Skeletal muscle tissue (tissue), 4 donors: Measurements from ENCODE around the gene FGF2. TPM values are rescaled to one million over a fixed set of nuclear protein-coding genes. Genes with fewer than 3 reads are reported as not detected.

Source experiments
- H3K27ac ChIP-seq: one replicate; pipeline ENCODE4 v1.7.0; 2013; ENCODE audit warnings: mild to moderate bottlenecking, low read depth, low read length, inconsistent platforms
- H3K27me3 ChIP-seq, 3 donors: one replicate each; pipeline ENCODE4 v1.7.0; 2013; ENCODE audit warnings: low read length in 3 of 3; ENCODE audit not compliant: control insufficient read depth in 3 of 3, insufficient read depth in 3 of 3
- H3K36me3 ChIP-seq, 3 donors: one replicate each; pipeline ENCODE4 v1.7.0; 2013; ENCODE audit warnings: low read length in 3 of 3; ENCODE audit not compliant: control insufficient read depth in 3 of 3, insufficient read depth in 3 of 3
- H3K4me1 ChIP-seq, 3 donors: one replicate each; pipeline ENCODE4 v1.7.0; 2013; ENCODE audit warnings: low read length in 3 of 3, mild to moderate bottlenecking in 3 of 3; ENCODE audit not compliant: control insufficient read depth in 3 of 3, insufficient read depth in 3 of 3
- H3K4me3 ChIP-seq, 3 donors: one replicate each; pipeline ENCODE4 v1.7.0; 2013; ENCODE audit warnings: low read length in 3 of 3
- H3K9ac ChIP-seq, 3 donors: one replicate each; pipeline ENCODE4 v1.7.0; 2013; ENCODE audit warnings: low read length in 3 of 3, mild to moderate bottlenecking in 3 of 3, moderate library complexity in 2 of 3, low read depth in 1 of 3
- H3K9me3 ChIP-seq, 3 donors: one replicate each; pipeline ENCODE4 v1.7.0; 2013; ENCODE audit warnings: low read length in 3 of 3; ENCODE audit not compliant: control insufficient read depth in 3 of 3
- total RNA-seq: library from RNA; depleted of rRNA; stranded (reverse); fragments of >200 nt; gene quantifications from one replicate; pipeline ENCODE4 v1.2.3, GENCODE V29; 2014
- donor health status: Osteomylitis.

The FGF2 gene
- total RNA-seq, 1 donor from 2014 or later: 8.4 TPM

GRCh38 chr4:122879001-122879400 is 52.4 kb downstream of the FGF2 start:
- Histone ChIP-seq H3K9me3 (no peaks in the 10 kb centered on the region), H3K4me1 (no peaks in the 10 kb centered on the region), H3K9ac (no peak overlapping the region), H3K36me3 (peaks cover 0 to 3% (median 0%) of the 10 kb centered on the region in 3 donors), H3K27me3 (no peaks in the 10 kb centered on the region), H3K4me3 (no peak overlapping the region), H3K27ac (no peak overlapping the region)

GRCh38 chr4:122882857-122883735 is 56.5 kb downstream of the FGF2 start:
- H3K9ac ChIP-seq: no peak overlapping the region
- H3K27ac ChIP-seq: no peak overlapping the region
- no peaks in the 10 kb centered on the region for H3K9me3 ChIP-seq
- no peaks in the 10 kb centered on the region for H3K4me1 ChIP-seq
- H3K27me3 ChIP-seq: no peaks in the 10 kb centered on the region
- H3K36me3 ChIP-seq: peaks cover 0 to 3% (median 0%) of the 10 kb centered on the region in 3 donors
- no peak overlapping the region for H3K4me3 ChIP-seq

- Histone ChIP-seq H3K9ac (no peak overlapping the region), H3K4me1 (no peaks in the 10 kb centered on the region), H3K4me3 (no peak overlapping the region), H3K27ac (no peak overlapping the region), H3K27me3 (no peaks in the 10 kb centered on the region), H3K36me3 (peaks cover 0 to 3% (median 0%) of the 10 kb centered on the region in 3 donors), H3K9me3 (no peaks in the 10 kb centered on the region)
These were observed 57.9 kb downstream of the FGF2 start for GRCh38 chr4:122884499-122884898.

- Histone ChIP-seq H3K9ac (no peak overlapping the region), H3K4me3 (no peak overlapping the region), H3K27me3 (no peaks in the 10 kb centered on the region), H3K9me3 (no peaks in the 10 kb centered on the region), H3K4me1 (no peaks in the 10 kb centered on the region), H3K27ac (no peak overlapping the region), H3K36me3 (peaks cover 0 to 12% (median 5%) of the 10 kb centered on the region in 3 donors)
These were observed 63.1 kb downstream of the FGF2 start for GRCh38 chr4:122889726-122890125.

DNA sequence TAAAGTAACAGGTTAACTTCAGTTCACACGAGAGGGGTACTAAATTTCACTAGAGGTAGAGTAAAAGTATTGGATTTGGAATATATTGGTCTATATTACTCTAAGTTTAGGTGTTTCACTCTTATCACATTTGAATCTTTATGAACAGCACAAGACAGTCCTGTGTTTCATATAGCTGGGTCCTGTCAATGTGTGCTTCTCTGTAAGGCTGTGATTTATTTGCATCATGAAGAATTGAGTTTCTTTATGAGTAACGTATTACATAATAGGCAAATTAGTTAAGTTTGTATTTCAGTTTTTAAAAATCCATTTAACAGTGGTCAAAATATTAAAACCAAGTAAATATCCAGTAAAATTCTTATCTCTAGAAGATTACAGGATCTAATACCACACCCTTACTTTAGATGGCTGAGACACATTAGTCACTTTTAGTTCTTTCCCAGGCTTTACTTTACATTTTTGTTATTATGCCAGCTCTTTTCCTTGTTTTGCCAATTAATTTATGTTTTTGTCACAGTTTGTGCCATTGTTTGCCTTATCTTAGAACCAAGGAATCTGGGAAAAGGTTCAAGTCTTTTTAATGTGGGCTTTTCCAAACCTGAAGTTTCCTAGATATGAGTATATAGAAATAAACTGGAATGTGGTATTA is 63.6 kb downstream of the FGF2 start:
- Histone ChIP-seq H3K4me1 (no peaks in the 10 kb centered on the region), H3K36me3 (peaks cover 0 to 14% (median 5%) of the 10 kb centered on the region in 3 donors)

DNA sequence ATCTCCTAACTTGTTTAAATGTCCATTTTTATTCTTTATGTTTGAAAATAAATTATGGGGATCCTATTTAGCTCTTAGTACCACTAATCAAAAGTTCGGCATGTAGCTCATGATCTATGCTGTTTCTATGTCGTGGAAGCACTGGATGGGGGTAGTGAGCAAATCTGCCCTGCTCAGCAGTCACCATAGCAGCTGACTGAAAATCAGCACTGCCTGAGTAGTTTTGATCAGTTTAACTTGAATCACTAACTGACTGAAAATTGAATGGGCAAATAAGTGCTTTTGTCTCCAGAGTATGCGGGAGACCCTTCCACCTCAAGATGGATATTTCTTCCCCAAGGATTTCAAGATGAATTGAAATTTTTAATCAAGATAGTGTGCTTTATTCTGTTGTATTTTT is 68.2 kb downstream of the FGF2 start:
- Histone ChIP-seq H3K4me1 (no peaks in the 10 kb centered on the region), H3K36me3 (peaks cover 4 to 14% (median 5%) of the 10 kb centered on the region in 3 donors), H3K4me3 (no peak overlapping the region), H3K27me3 (no peaks in the 10 kb centered on the region), H3K27ac (no peak overlapping the region), H3K9ac (no peak overlapping the region), H3K9me3 (no peaks in the 10 kb centered on the region)

More for the DNA sequence above, 63.6 kb downstream of the FGF2 start:
- no peaks in the 10 kb centered on the region for H3K9me3 ChIP-seq
- H3K4me3 ChIP-seq: no peak overlapping the region
- H3K27me3 ChIP-seq: no peaks in the 10 kb centered on the region
- no peak overlapping the region for H3K27ac ChIP-seq
- no peak overlapping the region for H3K9ac ChIP-seq

GRCh38 chr4:122895336-122895995 is 68.8 kb downstream of the FGF2 start:
- H3K27me3 ChIP-seq: no peaks in the 10 kb centered on the region
- peaks cover 4 to 14% (median 5%) of the 10 kb centered on the region in 3 donors for H3K36me3 ChIP-seq
- H3K4me1 ChIP-seq: no peaks in the 10 kb centered on the region
- no peaks in the 10 kb centered on the region for H3K9me3 ChIP-seq
- H3K9ac ChIP-seq: no peak overlapping the region
- no peak overlapping the region for H3K27ac ChIP-seq
- no peak overlapping the region for H3K4me3 ChIP-seq

GRCh38 chr4:122896270-122896669 is 69.6 kb downstream of the FGF2 start:
- no peak overlapping the region for H3K27ac ChIP-seq
- H3K4me3 ChIP-seq: no peak overlapping the region
- H3K27me3 ChIP-seq: no peaks in the 10 kb centered on the region
- H3K9ac ChIP-seq: no peak overlapping the region
- H3K4me1 ChIP-seq: no peaks in the 10 kb centered on the region
- no peaks in the 10 kb centered on the region for H3K9me3 ChIP-seq
- peaks cover 4 to 14% (median 5%) of the 10 kb centered on the region in 3 donors for H3K36me3 ChIP-seq

DNA sequence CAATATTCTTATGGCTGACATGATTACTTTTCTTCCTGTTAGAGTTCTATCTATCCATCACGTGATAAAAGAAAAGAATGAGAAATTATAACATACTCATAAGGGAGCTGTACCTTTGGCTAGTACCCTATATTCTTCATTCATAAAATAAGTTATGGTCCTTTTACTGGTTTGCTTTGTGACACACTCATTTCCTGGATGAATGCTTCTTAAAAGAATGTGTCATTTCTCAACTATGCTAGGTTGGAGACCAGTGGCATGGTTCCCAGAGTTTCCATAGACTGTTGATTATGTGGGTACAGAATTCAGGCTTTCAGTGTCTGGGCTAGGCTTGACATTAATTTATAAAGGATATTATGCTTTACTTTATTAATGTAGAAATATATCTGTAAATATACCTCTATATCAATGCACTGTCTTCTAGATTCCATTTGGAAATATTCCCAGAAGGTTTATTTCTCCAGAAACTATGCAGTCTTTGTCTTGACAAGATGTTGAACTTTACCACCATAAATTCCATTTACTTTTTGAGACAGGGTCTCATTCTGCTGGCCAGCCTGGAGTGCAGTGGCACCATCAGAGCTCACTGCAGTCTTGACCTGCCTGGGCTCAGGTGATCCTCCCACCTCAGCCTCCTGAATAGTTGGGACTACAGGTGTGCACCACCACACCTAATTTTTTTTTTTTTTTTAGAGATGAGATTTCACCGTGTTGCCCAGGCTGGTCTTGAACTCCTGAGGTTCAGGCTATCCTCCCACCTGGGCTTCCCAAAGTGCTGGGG is 71.9 kb downstream of the FGF2 start:
- Histone ChIP-seq H3K27me3 (no peaks in the 10 kb centered on the region), H3K4me1 (no peaks in the 10 kb centered on the region), H3K36me3 (peaks cover 0 to 9% (median 9%) of the 10 kb centered on the region in 3 donors), H3K27ac (no peak overlapping the region), H3K9ac (no peak overlapping the region), H3K9me3 (no peaks in the 10 kb centered on the region), H3K4me3 (no peak overlapping the region)
